Measurements from ENCODE around the gene SLIT1. TPM values are rescaled to one million over a fixed set of nuclear protein-coding genes. Genes with fewer than 3 reads are reported as not detected.

The SLIT1 gene
- total RNA-seq, 1 donor from 2014 or later, result 25.5 TPM

GRCh38 chr10:97029271-97029670 is 156.5 kb downstream of the SLIT1 start:
- Mint-ChIP-seq H3K27ac (no peak overlapping the region), H3K27me3 (no peaks in the 10 kb centered on the region), H3K4me1 (ENCODE audit: low read depth) (peaks cover 2% of the 10 kb centered on the region), H3K36me3 (ENCODE audit: insufficient read depth) (no peaks in the 10 kb centered on the region), H3K4me3 (ENCODE audit: low read depth) (no peak overlapping the region), H3K9me3 (ENCODE audit: low read depth) (no peaks in the 10 kb centered on the region)
- no peak for DNase-seq (ENCODE audit: low spot score, unreplicated experiment)
- TF ChIP-seq CTCF (IDR thresholded peaks at IDR 0.05; ENCODE audit: unreplicated experiment), result no peak

GRCh38 chr10:97028832-97029178 is 157.0 kb downstream of the SLIT1 start:
- H3K36me3 Mint-ChIP-seq (ENCODE audit: insufficient read depth), result no peaks in the 10 kb centered on the region
- no peak overlapping the region for H3K27ac Mint-ChIP-seq
- no peak for TF ChIP-seq CTCF (IDR thresholded peaks at IDR 0.05; ENCODE audit: unreplicated experiment)
- no peak overlapping the region for H3K4me3 Mint-ChIP-seq (ENCODE audit: low read depth)
- no peak for DNase-seq (ENCODE audit: low spot score, unreplicated experiment)
- H3K4me1 Mint-ChIP-seq (ENCODE audit: low read depth), result peaks cover 2% of the 10 kb centered on the region
- no peaks in the 10 kb centered on the region for H3K27me3 Mint-ChIP-seq
- no peaks in the 10 kb centered on the region for H3K9me3 Mint-ChIP-seq (ENCODE audit: low read depth)

- H3K27ac Mint-ChIP-seq, result no peak overlapping the region
- no peak for TF ChIP-seq CTCF (IDR thresholded peaks at IDR 0.05; ENCODE audit: unreplicated experiment)
- no peaks in the 10 kb centered on the region for H3K36me3 Mint-ChIP-seq (ENCODE audit: insufficient read depth)
- H3K4me1 Mint-ChIP-seq (ENCODE audit: low read depth), result peaks cover 2% of the 10 kb centered on the region
- H3K27me3 Mint-ChIP-seq, result no peaks in the 10 kb centered on the region
- DNase-seq (ENCODE audit: low spot score, unreplicated experiment), result no peak
- no peaks in the 10 kb centered on the region for H3K9me3 Mint-ChIP-seq (ENCODE audit: low read depth)
- H3K4me3 Mint-ChIP-seq (ENCODE audit: low read depth), result no peak overlapping the region
Observed at GRCh38 chr10:97028126-97028831, 157.5 kb downstream of the SLIT1 start.

GRCh38 chr10:97025613-97026242 is 160.0 kb downstream of the SLIT1 start:
- TF ChIP-seq CTCF (IDR thresholded peaks at IDR 0.05; ENCODE audit: unreplicated experiment), result peak; percentile 71
- no peaks in the 10 kb centered on the region for H3K36me3 Mint-ChIP-seq (ENCODE audit: insufficient read depth)
- H3K9me3 Mint-ChIP-seq (ENCODE audit: low read depth), result no peaks in the 10 kb centered on the region
- no peak overlapping the region for H3K4me3 Mint-ChIP-seq (ENCODE audit: low read depth)
- DNase-seq (ENCODE audit: low spot score, unreplicated experiment), result no peak
- H3K27ac Mint-ChIP-seq, result no peak overlapping the region
- H3K27me3 Mint-ChIP-seq, result no peaks in the 10 kb centered on the region
- H3K4me1 Mint-ChIP-seq (ENCODE audit: low read depth), result peaks cover 2% of the 10 kb centered on the region

- Mint-ChIP-seq H3K4me1 (ENCODE audit: low read depth) (peaks cover 2% of the 10 kb centered on the region), H3K36me3 (ENCODE audit: insufficient read depth) (no peaks in the 10 kb centered on the region), H3K4me3 (ENCODE audit: low read depth) (no peak overlapping the region), H3K27ac (no peak overlapping the region), H3K9me3 (ENCODE audit: low read depth) (no peaks in the 10 kb centered on the region), H3K27me3 (no peaks in the 10 kb centered on the region)
- TF ChIP-seq CTCF (IDR thresholded peaks at IDR 0.05; ENCODE audit: unreplicated experiment), result no peak
- DNase-seq (ENCODE audit: low spot score, unreplicated experiment), result no peak
Observed at GRCh38 chr10:97024168-97025073, 161.3 kb downstream of the SLIT1 start.
